ENCODE data around the gene TNFSF10. TPM values are rescaled to one million over a fixed set of nuclear protein-coding genes. Genes with fewer than 3 reads are reported as not detected.

Gene TNFSF10
- total and polyA plus RNA-seq, 9 of the 15 experiments (the other 6 are each of a cell fraction or from before 2014, with no cell fraction given), result 0.07 to 1.3 (median 0.27) TPM; not detected in 1

GRCh38 chr3:172550347-172550943, 27.2 kb upstream of the TNFSF10 start (continued):
- TF ChIP-seq RBM22 (IDR thresholded peaks at IDR 0.05; ENCODE audit: low read depth, low read length, poor library complexity, severe bottlenecking), result no peak
- peak; percentile 88 for TF ChIP-seq TFAP4 (CRISPR knock-in tag; IDR thresholded peaks at IDR 0.05; ENCODE audit: borderline replicate concordance)
- peak; percentile 69 for TF ChIP-seq GATA2 (CRISPR knock-in tag; IDR thresholded peaks at IDR 0.05)
- TF ChIP-seq FOXO4 (CRISPR knock-in tag; IDR thresholded peaks at IDR 0.05), result no peak
- TF ChIP-seq ZNF592 (IDR thresholded peaks at IDR 0.05), result 0 out of 2 replicates have a peak, but pooled peaks have one; percentile 23
- no peak for TF ChIP-seq NFATC3 (IDR thresholded peaks at IDR 0.05)
- TF ChIP-seq HSF4 (CRISPR knock-in tag; IDR thresholded peaks at IDR 0.05; ENCODE audit: borderline replicate concordance), result no peak
- no peak for TF ChIP-seq HNRNPL (IDR thresholded peaks at IDR 0.05; ENCODE audit: low read depth, low read length)
- no peak for TF ChIP-seq ZBTB26 (CRISPR knock-in tag; IDR thresholded peaks at IDR 0.05)
- TF ChIP-seq FUS (optimal IDR thresholded peaks at IDR 0.05; ENCODE audit: low read depth, low read length), result no peak
- no peak for TF ChIP-seq ARID3B (CRISPR knock-in tag; IDR thresholded peaks at IDR 0.05; ENCODE audit: borderline replicate concordance)
- no peak for TF ChIP-seq MIER1 (IDR thresholded peaks at IDR 0.05; ENCODE audit: low read depth)
- no peak for TF ChIP-seq SIX5 (IDR thresholded peaks at IDR 0.05; ENCODE audit: borderline replicate concordance in 1 of 2, insufficient read depth in 1 of 2, low read depth in 1 of 2, low read length in 2 of 2)
- no peak for TF ChIP-seq SRSF1 (IDR thresholded peaks at IDR 0.05; ENCODE audit: low read depth, low read length)
- TF ChIP-seq NFE2 (IDR thresholded peaks at IDR 0.05; ENCODE audit: low read depth), result peak; percentile 69
- no peak for TF ChIP-seq MTA1 (IDR thresholded peaks at IDR 0.05; ENCODE audit: borderline replicate concordance)
- no peak for TF ChIP-seq HDAC6 (IDR thresholded peaks at IDR 0.05; ENCODE audit: low read depth, low read length)
- no peak for TF ChIP-seq MEF2D (tag; conservative IDR thresholded peaks at IDR 0.05; ENCODE audit: low read depth)
- no peak for TF ChIP-seq BCOR (IDR thresholded peaks at IDR 0.05)

All from K562 (cell line).